K562 (cell line): Measurements from ENCODE around the gene SND1. TPM values are rescaled to one million over a fixed set of nuclear protein-coding genes. Genes with fewer than 3 reads are reported as not detected.
A peak's percentile ranks its signal among the peaks of the same experiment; 100 is the strongest.

Experiments used
- ARID4B ChIP-seq: sonication (generic); formaldehyde crosslinking; IDR thresholded peaks from 2 replicates; pipeline ENCODE4 v1.8.0; 2022; ENCODE audit warnings: mild to moderate bottlenecking, missing genetic modification reagents
- ATF7 ChIP-seq: fragments of 450-650 bp; IDR thresholded peaks from 2 replicates; pipeline ENCODE4 v1.7.1; 2014; ENCODE audit warnings: mild to moderate bottlenecking, moderate library complexity
- COPS2 ChIP-seq: fragments of 450-650 bp; conservative IDR thresholded peaks from 2 replicates; pipeline ENCODE4 v1.6.1; 2016; ENCODE audit warnings: mild to moderate bottlenecking, moderate library complexity
- CXXC5 ChIP-seq: fragments of 250-450 bp; sonication (Bioruptor Pico); IDR thresholded peaks from 2 replicates; pipeline ENCODE4 v1.8.0; 2022; ENCODE audit warnings: inconsistent platforms, mild to moderate bottlenecking, moderate library complexity
- HMGN3 ChIP-seq: IDR thresholded peaks from 2 replicates; pipeline ENCODE4 v1.6.1; 2011; ENCODE audit warnings: borderline replicate concordance, low read depth, mild to moderate bottlenecking, mixed read lengths, low read length; ENCODE audit not compliant: insufficient read length; ENCODE audit errors: extremely low read depth
- ILF3 ChIP-seq: fragments of 450-650 bp; IDR thresholded peaks from 2 replicates; pipeline ENCODE4 v1.6.1; 2018; ENCODE audit warnings: antibody characterized with exemption, mild to moderate bottlenecking, moderate library complexity, borderline replicate concordance
- MCM5 ChIP-seq: fragments of 450-650 bp; IDR thresholded peaks from 2 replicates; pipeline ENCODE4 v1.6.1; 2016; ENCODE audit warnings: low read depth
- MXD1 ChIP-seq: fragments of 250-450 bp; sonication (Bioruptor Pico); IDR thresholded peaks from 2 replicates; pipeline ENCODE4 v1.8.0; 2021; ENCODE audit warnings: borderline replicate concordance, mild to moderate bottlenecking, moderate library complexity; ENCODE audit not compliant: poor library complexity, severe bottlenecking
- NFYB ChIP-seq: IDR thresholded peaks from 2 replicates; pipeline ENCODE4 v1.6.1; 2011; ENCODE audit warnings: mild to moderate bottlenecking, moderate library complexity; ENCODE audit not compliant: insufficient read length; ENCODE audit errors: extremely low read depth
- POLR2B ChIP-seq: fragments of 450-650 bp; IDR thresholded peaks from 2 replicates; pipeline ENCODE4 v1.6.1; 2018; ENCODE audit warnings: low read depth; ENCODE audit not compliant: partially characterized antibody
- PREB ChIP-seq: sonication (generic); formaldehyde crosslinking; IDR thresholded peaks from 2 replicates; pipeline ENCODE4 v1.8.1; 2023; ENCODE audit warnings: mild to moderate bottlenecking, missing genetic modification reagents
- SMAD2 ChIP-seq: fragments of 150-350 bp; IDR thresholded peaks from 2 replicates; pipeline ENCODE4 v1.6.1; 2014; ENCODE audit warnings: low read depth, mild to moderate bottlenecking, low read length
- TARDBP ChIP-seq: fragments of 450-650 bp; IDR thresholded peaks from 2 replicates; pipeline ENCODE4 v1.6.1; 2016
- TGIF2 ChIP-seq: sonication (generic); formaldehyde crosslinking; IDR thresholded peaks from 2 replicates; pipeline ENCODE4 v1.8.1; 2022; ENCODE audit warnings: mild to moderate bottlenecking, missing genetic modification reagents, moderate library complexity
- ZC3H8 ChIP-seq: fragments of 450-650 bp; IDR thresholded peaks from 2 replicates; pipeline ENCODE4 v1.6.1; 2017
- ZFX ChIP-seq: sonication (generic); formaldehyde crosslinking; IDR thresholded peaks from 2 replicates; pipeline ENCODE4 v1.8.0; 2022; ENCODE audit warnings: mild to moderate bottlenecking, missing genetic modification reagents, moderate library complexity
- ZNF280A ChIP-seq: fragments of 450-650 bp; IDR thresholded peaks from 2 replicates; pipeline ENCODE4 v1.6.1; 2018; ENCODE audit warnings: mild to moderate bottlenecking, low read depth; ENCODE audit not compliant: partially characterized antibody
- ZNF431 ChIP-seq: sonication (generic); formaldehyde crosslinking; IDR thresholded peaks from 2 replicates; pipeline ENCODE4 v1.8.0; 2022; ENCODE audit warnings: mild to moderate bottlenecking, missing genetic modification reagents
- ZNF511 ChIP-seq: sonication (generic); formaldehyde crosslinking; IDR thresholded peaks from 2 replicates; pipeline ENCODE4 v1.8.0; 2022; ENCODE audit warnings: mild to moderate bottlenecking, missing genetic modification reagents
- ZSCAN29 ChIP-seq: fragments of 450-650 bp; IDR thresholded peaks from 2 replicates; pipeline ENCODE4 v1.6.1; 2017
- polyA plus RNA-seq, 8 experiments: library from polyadenylated mRNA; depleted of rRNA in 4 of 8; stranded (reverse) in 5 of 8; unstranded in 3 of 8; fragments of >200 nt; fragmentation: Nextera tagmentation in 2 of 8; fragmentation: Illumina TruSeq in 1 of 8; extraction: Ambion mirVana in 2 of 8; extraction: Trizol in 1 of 8; gene quantifications; 2 replicates each; pipeline versions ENCODE4 v1.2.1 to v1.2.3, GENCODE V29; 2011 to 2014; ENCODE audit warnings: inconsistent platforms in 1 of 8, missing spikeins in 1 of 8
- total RNA-seq, 7 experiments: library from RNA; depleted of rRNA in 6 of 7; stranded (reverse); fragments of >200 nt in 6 of 7; fragmentation: Illumina TruSeq in 2 of 7; extraction: Trizol in 2 of 7; gene quantifications; 2 replicates each; pipeline versions ENCODE4 v1.2.1 to v1.2.3, GENCODE V29; 2011 to 2021; ENCODE audit warnings: low replicate concordance in 1 of 7

Gene SND1
- total and polyA plus RNA-seq, 9 of the 15 experiments (the other 6 are each of a cell fraction or from before 2014, with no cell fraction given) = 46.5 to 307 (median 191) TPM

- peak; percentile 66 for TF ChIP-seq HMGN3
- peak; percentile 55 for TF ChIP-seq ZFX (CRISPR knock-in tag)
- TF ChIP-seq CXXC5 = peak; percentile 88
- no peak for TF ChIP-seq ZNF431 (CRISPR knock-in tag)
- peak; percentile 73; the same call in 1 of the 2 replicates for TF ChIP-seq ARID4B
- no peak for TF ChIP-seq ZNF280A
- TF ChIP-seq ILF3 = 0 out of 2 replicates have a peak, but pooled peaks have one; percentile 38
- TF ChIP-seq MXD1 (CRISPR knock-in tag) = peak; percentile 51
- peak; percentile 21; the same call in 1 of the 2 replicates for TF ChIP-seq ZSCAN29
- no peak for TF ChIP-seq NFYB
- TF ChIP-seq COPS2 = no peak
- peak; percentile 91; the same call in 1 of the 2 replicates for TF ChIP-seq PREB (CRISPR knock-in tag)
- TF ChIP-seq TARDBP = 0 out of 2 replicates have a peak, but pooled peaks have one; percentile 51
- peak; percentile 56; the same call in 1 of the 2 replicates for TF ChIP-seq ZNF511 (CRISPR knock-in tag)
- TF ChIP-seq TGIF2 = no peak
- TF ChIP-seq POLR2B = no peak
- no peak for TF ChIP-seq SMAD2
- TF ChIP-seq ZC3H8 = no peak
- TF ChIP-seq ATF7 = peak; percentile 67
- no peak for TF ChIP-seq MCM5
Observed at GRCh38 chr7:128135515-128136214, 483.7 kb downstream of the SND1 start (continued).
